Left ventricle myocardium inferior (tissue), 1 donor: ENCODE measurements around the gene TINAGL1. TPM values are rescaled to one million over a fixed set of nuclear protein-coding genes. Genes with fewer than 3 reads are reported as not detected.

ENCODE experiments used
- DNase-seq: peaks from one replicate; pipeline ENCODE4 v3.0.0-alpha.2; 2020
- H3K27ac ChIP-seq: fragments of 200-600 bp; replicated peaks from 2 replicates; pipeline ENCODE4 v1.8.0; 2021
- H3K27me3 ChIP-seq: fragments of 200-600 bp; 2 replicates; pipeline ENCODE4 v1.8.0; 2021; ENCODE audit warnings: low read depth
- H3K36me3 ChIP-seq: fragments of 200-600 bp; 2 replicates; pipeline ENCODE4 v1.8.0; 2021
- H3K4me1 ChIP-seq: fragments of 200-600 bp; 2 replicates; pipeline ENCODE4 v1.8.0; 2021
- H3K4me3 ChIP-seq: fragments of 200-600 bp; 2 replicates; pipeline ENCODE4 v1.8.0; 2021; ENCODE audit warnings: mild to moderate bottlenecking, moderate library complexity
- H3K9me3 ChIP-seq: fragments of 200-600 bp; replicated peaks from 2 replicates; pipeline ENCODE4 v1.8.0; 2021
- intact Hi-C: fragments of 100-400 bp; cut with micrococcal nuclease; formaldehyde crosslinking; loops from one replicate; pipeline ENCODE4 v1.11.0; 2022
- total RNA-seq: library from RNA; stranded (reverse); fragmentation: NEBNext Ultra II Directional; extraction: Animal tissue kit (Norgen Biotek cat#: 25700); gene quantifications from one replicate; pipeline ENCODE4 v1.2.1, GENCODE V29; 2021
- TF ChIP-seq, protein P1 (sequence below): fragments of 200-600 bp; IDR thresholded peaks from 2 replicates; pipeline ENCODE4 v1.8.0; 2021; ENCODE audit warnings: antibody characterized with exemption, mild to moderate bottlenecking, borderline replicate concordance
- donor health status: DM: no; HTN: yes; CAD: no; lungs with severe emphysema.

Gene TINAGL1
- total RNA-seq, 1 donor from 2014 or later: 223 TPM

DNA sequence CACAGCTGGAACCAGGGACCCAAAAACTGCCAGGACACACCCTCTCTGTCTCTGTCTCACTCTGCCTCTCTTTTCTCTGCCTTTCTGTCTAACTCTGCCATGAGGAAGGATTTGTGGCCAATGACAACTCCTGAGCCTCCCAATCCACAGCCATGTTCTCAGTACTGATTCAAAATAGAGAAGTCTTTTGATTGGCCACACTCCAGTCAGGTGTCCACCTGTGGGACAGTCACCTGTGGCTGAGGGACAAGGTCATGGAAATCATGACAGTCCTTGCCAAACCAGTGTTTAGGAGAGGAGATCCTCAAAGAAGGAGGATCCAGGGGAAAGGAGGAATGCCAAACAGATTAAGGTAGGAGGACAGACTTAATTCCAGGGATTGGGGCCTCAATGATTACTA is 15.8 kb downstream of the TINAGL1 start:
- Histone ChIP-seq H3K36me3 (peaks cover 6% of the 10 kb centered on the region), H3K27me3 (no peaks in the 10 kb centered on the region), H3K4me1 (peaks cover 64% of the 10 kb centered on the region), H3K4me3 (no peak overlapping the region), H3K9me3 (no peaks in the 10 kb centered on the region), H3K27ac (peak overlapping the region; percentile 33)
- intact Hi-C loops: loop anchor here (2.0 kb wide), 1 partner anchor 27 kb away; no protein-coding TSS in a partner anchor
- TF ChIP-seq, protein P1, sequence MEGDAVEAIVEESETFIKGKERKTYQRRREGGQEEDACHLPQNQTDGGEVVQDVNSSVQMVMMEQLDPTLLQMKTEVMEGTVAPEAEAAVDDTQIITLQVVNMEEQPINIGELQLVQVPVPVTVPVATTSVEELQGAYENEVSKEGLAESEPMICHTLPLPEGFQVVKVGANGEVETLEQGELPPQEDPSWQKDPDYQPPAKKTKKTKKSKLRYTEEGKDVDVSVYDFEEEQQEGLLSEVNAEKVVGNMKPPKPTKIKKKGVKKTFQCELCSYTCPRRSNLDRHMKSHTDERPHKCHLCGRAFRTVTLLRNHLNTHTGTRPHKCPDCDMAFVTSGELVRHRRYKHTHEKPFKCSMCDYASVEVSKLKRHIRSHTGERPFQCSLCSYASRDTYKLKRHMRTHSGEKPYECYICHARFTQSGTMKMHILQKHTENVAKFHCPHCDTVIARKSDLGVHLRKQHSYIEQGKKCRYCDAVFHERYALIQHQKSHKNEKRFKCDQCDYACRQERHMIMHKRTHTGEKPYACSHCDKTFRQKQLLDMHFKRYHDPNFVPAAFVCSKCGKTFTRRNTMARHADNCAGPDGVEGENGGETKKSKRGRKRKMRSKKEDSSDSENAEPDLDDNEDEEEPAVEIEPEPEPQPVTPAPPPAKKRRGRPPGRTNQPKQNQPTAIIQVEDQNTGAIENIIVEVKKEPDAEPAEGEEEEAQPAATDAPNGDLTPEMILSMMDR: no peak
- DNase-seq: no peak

- TF ChIP-seq, protein P1: no peak
- no peak for DNase-seq
- Histone ChIP-seq H3K4me3 (no peak overlapping the region), H3K4me1 (peaks cover 57% of the 10 kb centered on the region), H3K36me3 (no peaks in the 10 kb centered on the region), H3K9me3 (no peaks in the 10 kb centered on the region), H3K27ac (no peak overlapping the region), H3K27me3 (no peaks in the 10 kb centered on the region)
- intact Hi-C loops: loop anchor here (2.0 kb wide), 1 partner anchor 28 kb away; no protein-coding TSS in a partner anchor
Observed at GRCh38 chr1:31593136-31593665, 16.9 kb downstream of the TINAGL1 start.

DNA sequence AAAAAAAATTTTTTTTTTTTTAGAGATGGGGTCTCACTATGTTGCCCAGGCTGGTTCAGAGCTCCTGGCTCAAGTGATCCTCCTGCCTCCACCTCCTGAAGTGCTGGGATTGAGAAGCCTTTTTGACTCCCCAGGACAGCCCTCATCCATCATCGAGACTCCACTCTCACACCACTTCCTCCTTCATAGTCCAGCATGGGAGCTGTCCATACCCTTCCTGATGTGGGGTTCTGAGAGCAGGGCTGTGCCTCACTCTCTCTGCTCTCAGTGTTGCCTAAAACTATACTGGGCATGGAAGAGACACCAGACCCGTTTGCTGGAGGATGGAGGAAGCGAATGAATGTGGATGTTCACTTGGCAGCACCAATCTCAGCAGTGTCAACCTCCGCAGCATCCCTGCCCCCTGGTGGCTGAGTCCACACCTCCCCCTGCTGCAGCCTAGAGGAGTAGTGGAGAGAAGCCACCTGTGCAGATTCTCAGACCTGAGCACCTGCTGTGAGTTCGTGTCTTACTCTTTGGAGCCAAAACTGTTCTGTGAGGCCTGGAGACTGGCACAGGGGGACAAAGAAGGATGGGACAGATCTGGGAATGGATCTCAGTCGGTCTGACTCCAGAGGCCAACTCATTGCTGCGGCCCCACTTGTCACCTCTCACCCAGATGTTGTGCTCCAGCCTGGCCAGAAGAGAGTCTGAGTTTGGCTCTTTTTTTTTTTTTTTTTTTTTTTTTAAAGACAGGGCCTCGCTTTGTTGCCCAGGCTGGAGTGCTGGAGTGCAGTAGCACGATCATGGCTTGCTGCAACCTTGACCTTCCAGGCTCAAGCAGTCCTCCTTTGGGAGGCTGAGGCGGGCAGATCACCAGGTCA is 17.7 kb downstream of the TINAGL1 start:
- TF ChIP-seq, protein P1: peak; percentile 89
- no peaks in the 10 kb centered on the region for H3K9me3 ChIP-seq
- no peak overlapping the region for H3K27ac ChIP-seq
- intact Hi-C loops: loop anchor here (2.0 kb wide), 1 partner anchor 29 kb away; no protein-coding TSS in a partner anchor
- peak; percentile 78 for DNase-seq
- H3K36me3 ChIP-seq: no peaks in the 10 kb centered on the region
- H3K4me1 ChIP-seq: peaks cover 49% of the 10 kb centered on the region
- no peaks in the 10 kb centered on the region for H3K27me3 ChIP-seq
- no peak overlapping the region for H3K4me3 ChIP-seq

DNA sequence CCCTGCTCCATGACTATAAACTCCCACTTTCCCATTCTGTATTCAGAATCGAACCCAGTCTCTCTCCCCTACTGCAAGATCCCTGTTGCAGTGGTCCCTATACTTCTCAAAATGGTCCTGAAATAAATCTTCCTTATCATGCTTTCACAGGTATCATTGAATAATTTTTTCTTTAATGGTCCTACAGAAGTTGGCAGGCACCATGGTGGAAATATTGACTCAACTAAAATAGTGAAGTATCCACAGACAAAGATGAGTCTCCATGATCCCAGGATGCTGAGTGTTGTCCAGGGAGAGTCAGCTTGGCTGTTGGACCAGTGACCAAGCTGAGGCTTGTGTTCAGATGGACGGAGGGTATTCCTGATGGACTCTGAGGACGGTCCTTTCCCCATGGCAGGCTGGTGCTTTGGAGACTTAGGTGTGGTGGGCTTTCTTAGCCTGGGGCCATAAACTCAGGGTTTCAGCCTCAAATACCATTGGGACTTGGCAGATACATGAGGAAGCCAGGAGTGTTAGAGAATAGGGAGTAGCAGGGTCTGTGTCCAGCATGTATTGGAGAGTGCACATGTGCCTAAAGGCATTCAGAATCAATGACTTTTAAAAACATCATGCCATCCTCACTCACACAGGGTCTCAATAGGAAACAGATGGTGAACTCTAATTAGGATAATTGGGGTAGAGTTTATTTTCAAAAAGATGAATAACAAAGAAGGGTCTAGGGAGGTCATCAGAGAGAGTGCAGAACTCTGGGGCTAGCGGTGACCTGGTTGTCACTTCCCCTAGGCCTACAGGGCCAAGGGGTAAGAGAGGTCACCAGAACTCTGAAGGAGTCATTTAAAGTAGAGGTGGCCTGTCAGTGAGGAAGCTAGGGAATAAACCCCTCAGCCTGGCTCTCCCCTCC is 19.8 kb downstream of the TINAGL1 start:
- no peaks in the 10 kb centered on the region for H3K27me3 ChIP-seq
- intact Hi-C loops: no loop called here
- H3K4me3 ChIP-seq: no peak overlapping the region
- peak overlapping the region; percentile 74 for H3K27ac ChIP-seq
- peaks cover 38% of the 10 kb centered on the region for H3K4me1 ChIP-seq
- no peaks in the 10 kb centered on the region for H3K9me3 ChIP-seq
- TF ChIP-seq, protein P1: no peak
- H3K36me3 ChIP-seq: no peaks in the 10 kb centered on the region
- DNase-seq: no peak

- intact Hi-C loops: no loop called here
- Histone ChIP-seq H3K36me3 (no peaks in the 10 kb centered on the region), H3K4me1 (peaks cover 37% of the 10 kb centered on the region), H3K9me3 (no peaks in the 10 kb centered on the region), H3K4me3 (no peak overlapping the region), H3K27ac (peak overlapping the region; percentile 74), H3K27me3 (no peaks in the 10 kb centered on the region)
- no peak for DNase-seq
- TF ChIP-seq, protein P1: no peak
Observed at GRCh38 chr1:31596737-31597097, 20.4 kb downstream of the TINAGL1 start.
